Lung (tissue), 12 donors: Measurements from ENCODE around the gene ZNF287. TPM values are rescaled to one million over a fixed set of nuclear protein-coding genes. Genes with fewer than 3 reads are reported as not detected.

Experiments
- ATAC-seq: fragments of 200-7000 bp; cut with Tn5 transposase; one replicate; pipeline ENCODE4 v1.9.1; 2020; ENCODE audit warnings: moderate number of reproducible peaks; ENCODE audit not compliant: insufficient read depth, low FRiP score
- DNase-seq, 3 donors: peaks; one replicate each; pipeline ENCODE4 v3.0.0-alpha.2; 2013 to 2017
- H3K27ac ChIP-seq, 2 donors: one replicate each; pipeline ENCODE4 v1.5.1; 2013; ENCODE audit warnings: mild to moderate bottlenecking in 2 of 2, moderate library complexity in 2 of 2, control low read depth in 1 of 2, inconsistent platforms in 1 of 2, low read depth in 1 of 2, low read length in 1 of 2
- H3K27me3 ChIP-seq, 3 donors: one replicate each; pipeline ENCODE4 v1.5.1; 2013; ENCODE audit warnings: low read length in 2 of 3; ENCODE audit not compliant: control insufficient read depth in 3 of 3, insufficient read depth in 3 of 3
- H3K36me3 ChIP-seq, 4 donors: one replicate each; pipeline ENCODE4 v1.5.1; 2013; ENCODE audit warnings: low read length in 4 of 4, mild to moderate bottlenecking in 1 of 4, moderate library complexity in 1 of 4; ENCODE audit not compliant: control insufficient read depth in 4 of 4, insufficient read depth in 4 of 4
- H3K4me1 ChIP-seq, 5 donors: one replicate each; pipeline ENCODE4 v1.5.1; 2013; ENCODE audit warnings: low read length in 5 of 5, mild to moderate bottlenecking in 2 of 5, moderate library complexity in 1 of 5; ENCODE audit not compliant: control insufficient read depth in 5 of 5, insufficient read depth in 5 of 5
- H3K4me3 ChIP-seq: one replicate; pipeline ENCODE4 v1.5.1; 2013; ENCODE audit warnings: mild to moderate bottlenecking, control low read depth, moderate library complexity
- H3K9ac ChIP-seq, 2 donors: one replicate each; pipeline ENCODE4 v1.5.1; 2013; ENCODE audit warnings: low read length in 2 of 2, control low read depth in 1 of 2; ENCODE audit not compliant: insufficient read depth in 1 of 2
- H3K9me3 ChIP-seq, 4 donors: one replicate each; pipeline ENCODE4 v1.5.1; 2013; ENCODE audit warnings: low read length in 3 of 4, mild to moderate bottlenecking in 1 of 4, moderate library complexity in 1 of 4; ENCODE audit not compliant: control insufficient read depth in 4 of 4, insufficient read depth in 3 of 4
- WGBS, 2 donors: extraction: QIAGEN DNeasy Blood & Tissue Kit; methylation state at CpG; one replicate each; pipeline ENCODE4 v1.1.7; 2013; 5-methylcytosine and 5-hydroxymethylcytosine counted together
- polyA plus RNA-seq, 2 donors: library from polyadenylated mRNA; stranded (reverse); fragments of 200-250 nt; gene quantifications; one replicate each; pipeline ENCODE4 v1.2.1, GENCODE V29; 2013
- total RNA-seq, 2 donors: library from RNA; depleted of rRNA in 1 of 2; stranded (reverse); fragments of >200 nt in 1 of 2; gene quantifications; one replicate each; pipeline ENCODE4 v1.2.1, GENCODE V29; 2014 to 2021
- TF ChIP-seq, protein P1 (sequence below): IDR thresholded peaks from 2 replicates; pipeline ENCODE4 v1.5.1; 2012; ENCODE audit warnings: mild to moderate bottlenecking; ENCODE audit errors: control extremely low read depth, extremely low read depth
- donor health status: control.
- donor health status: control.
- donor health status: Bipolar disorder and iron deficiency.
- donor health status: healthy.
- donor health status: DM: yes; HTN: yes; CAD: no.

ZNF287 gene
- total and polyA plus RNA-seq, 4 donors: 2.7 to 6.6 (median 5.0) TPM

- WGBS, 2 donors: 83 to 87% methylated on average over 7 of the region's 7 CpGs
- no peak for ATAC-seq
- TF ChIP-seq, protein P1, sequence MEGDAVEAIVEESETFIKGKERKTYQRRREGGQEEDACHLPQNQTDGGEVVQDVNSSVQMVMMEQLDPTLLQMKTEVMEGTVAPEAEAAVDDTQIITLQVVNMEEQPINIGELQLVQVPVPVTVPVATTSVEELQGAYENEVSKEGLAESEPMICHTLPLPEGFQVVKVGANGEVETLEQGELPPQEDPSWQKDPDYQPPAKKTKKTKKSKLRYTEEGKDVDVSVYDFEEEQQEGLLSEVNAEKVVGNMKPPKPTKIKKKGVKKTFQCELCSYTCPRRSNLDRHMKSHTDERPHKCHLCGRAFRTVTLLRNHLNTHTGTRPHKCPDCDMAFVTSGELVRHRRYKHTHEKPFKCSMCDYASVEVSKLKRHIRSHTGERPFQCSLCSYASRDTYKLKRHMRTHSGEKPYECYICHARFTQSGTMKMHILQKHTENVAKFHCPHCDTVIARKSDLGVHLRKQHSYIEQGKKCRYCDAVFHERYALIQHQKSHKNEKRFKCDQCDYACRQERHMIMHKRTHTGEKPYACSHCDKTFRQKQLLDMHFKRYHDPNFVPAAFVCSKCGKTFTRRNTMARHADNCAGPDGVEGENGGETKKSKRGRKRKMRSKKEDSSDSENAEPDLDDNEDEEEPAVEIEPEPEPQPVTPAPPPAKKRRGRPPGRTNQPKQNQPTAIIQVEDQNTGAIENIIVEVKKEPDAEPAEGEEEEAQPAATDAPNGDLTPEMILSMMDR: no peak
- peaks cover 0 to 5% (median 3%) of the 10 kb centered on the region in 5 donors for H3K4me1 ChIP-seq
- H3K4me3 ChIP-seq: no peak overlapping the region
- H3K9ac ChIP-seq: no peak overlapping the region
- no peaks in the 10 kb centered on the region for H3K9me3 ChIP-seq
- H3K27me3 ChIP-seq: peaks cover 0 to 7% (median 2%) of the 10 kb centered on the region in 3 donors
- no peaks in the 10 kb centered on the region for H3K36me3 ChIP-seq
- H3K27ac ChIP-seq: no peak overlapping the region
- no peak for DNase-seq
Observed at GRCh38 chr17:16517477-16517876, 51.5 kb downstream of the ZNF287 start.

DNA sequence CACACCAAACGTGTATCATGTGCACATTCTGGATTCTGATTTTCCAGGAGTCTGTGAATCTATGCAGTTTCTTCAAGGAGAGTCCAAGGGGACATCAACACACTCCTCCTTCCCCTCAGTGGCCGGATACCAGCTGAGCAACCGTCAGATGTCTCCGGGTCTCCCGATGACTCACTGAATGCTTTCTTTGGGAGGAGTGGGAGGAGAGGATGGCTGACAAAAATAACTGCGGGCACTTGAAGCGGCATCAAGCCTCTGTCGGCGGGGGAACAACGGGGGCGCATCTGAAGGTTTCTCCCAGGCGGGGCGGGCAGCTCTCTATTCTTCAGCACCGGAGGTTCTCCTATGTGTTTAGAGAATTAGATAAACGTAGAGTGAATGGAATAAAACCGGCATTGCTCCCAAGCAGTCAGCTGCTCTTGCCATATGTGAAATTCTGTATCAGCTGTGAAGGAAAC is 52.4 kb downstream of the ZNF287 start:
- DNase-seq: peak in 2 of 3 donors; percentile 24 to 45
- Histone ChIP-seq H3K4me1 (peaks cover 0 to 5% (median 3%) of the 10 kb centered on the region in 5 donors), H3K27ac (no peak overlapping the region), H3K4me3 (no peak overlapping the region), H3K27me3 (peaks cover 0 to 7% (median 2%) of the 10 kb centered on the region in 3 donors), H3K9me3 (no peaks in the 10 kb centered on the region), H3K36me3 (no peaks in the 10 kb centered on the region), H3K9ac (no peak overlapping the region)
- WGBS, 2 donors: 19 to 48% methylated on average over 16 of the region's 16 CpGs
- peak; percentile 45 for ATAC-seq
- TF ChIP-seq, protein P1: no peak

- no peak overlapping the region for H3K9ac ChIP-seq
- no peak for ATAC-seq
- no peak overlapping the region for H3K27ac ChIP-seq
- WGBS, 2 donors: 87 to 89% methylated on average over 4 of the region's 4 CpGs
- TF ChIP-seq, protein P1: no peak
- H3K4me3 ChIP-seq: no peak overlapping the region
- H3K9me3 ChIP-seq: no peaks in the 10 kb centered on the region
- DNase-seq: no peak
- peaks cover 0 to 4% (median under 1%) of the 10 kb centered on the region in 5 donors for H3K4me1 ChIP-seq
- no peaks in the 10 kb centered on the region for H3K36me3 ChIP-seq
- peaks cover 0 to 7% (median 2%) of the 10 kb centered on the region in 3 donors for H3K27me3 ChIP-seq
Observed at GRCh38 chr17:16515933-16516332, 53.1 kb downstream of the ZNF287 start.

DNA sequence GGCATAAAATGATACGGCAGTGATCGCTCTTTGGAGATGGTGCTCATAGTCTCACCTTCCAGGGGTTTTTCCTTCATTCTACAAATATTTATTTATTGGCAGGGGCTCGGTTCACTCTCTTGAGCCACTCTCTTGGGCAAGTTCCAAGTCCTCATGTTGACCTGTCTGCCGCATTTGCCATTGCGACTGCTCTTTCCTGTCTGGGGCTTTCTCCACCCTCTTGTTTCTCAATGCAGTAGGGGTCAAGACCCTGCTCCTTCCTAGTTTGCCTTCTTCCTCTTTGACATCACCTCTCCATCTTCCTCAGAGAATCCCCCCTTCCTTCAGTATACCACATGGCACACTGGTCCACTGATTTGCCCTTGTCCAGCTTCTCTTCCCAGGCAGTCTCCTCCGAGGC is 55.1 kb downstream of the ZNF287 start:
- Histone ChIP-seq H3K27me3 (peaks cover 0 to 7% (median 2%) of the 10 kb centered on the region in 3 donors), H3K4me3 (no peak overlapping the region), H3K27ac (no peak overlapping the region), H3K36me3 (no peaks in the 10 kb centered on the region), H3K9me3 (no peaks in the 10 kb centered on the region), H3K4me1 (peaks cover 0 to 2% (median 0%) of the 10 kb centered on the region in 5 donors), H3K9ac (no peak overlapping the region)
- ATAC-seq (no peak), DNase-seq (no peak)
- WGBS, 2 donors: 50 to 60% methylated on average over 6 of the region's 6 CpGs
- TF ChIP-seq, protein P1: no peak
